Measurements from ENCODE around the gene INSIG1.

DNA sequence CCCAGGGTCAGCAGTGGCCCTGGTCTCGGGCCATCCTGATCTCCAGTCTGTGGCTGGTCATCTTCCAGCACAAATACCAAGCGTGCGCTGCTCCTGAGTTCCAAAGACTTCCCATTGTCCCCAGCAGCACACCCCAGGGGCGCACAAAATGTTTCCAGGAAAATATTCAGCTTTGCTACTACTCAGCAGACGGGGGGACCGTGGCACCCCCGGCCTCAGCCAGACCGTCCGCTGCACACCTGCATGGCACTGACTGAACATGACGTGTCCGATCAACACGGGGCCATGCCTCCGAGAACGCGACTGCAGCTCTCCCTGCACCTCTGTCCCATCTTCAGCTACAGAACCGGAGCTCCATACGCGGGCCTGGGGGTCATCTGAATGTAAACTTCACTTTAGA, 9.6 kb upstream of the INSIG1 start:
- TF ChIP-seq POLR2A (IDR thresholded peaks at IDR 0.05; ENCODE audit: low read length) = no peak
- no peak for TF ChIP-seq GATA1 (IDR thresholded peaks at IDR 0.05; ENCODE audit: low read depth, low read length)

Measured in erythroblast (primary cell).